Activated naive CD4-positive, alpha-beta T cell treated with anti-CD3 and anti-CD28 coated beads, Interleukin-2, amount 50 U/mL, for 72 hours (primary cell): ENCODE data around the gene FBXL20. TPM values are rescaled to one million over a fixed set of nuclear protein-coding genes. Genes with fewer than 3 reads are reported as not detected.
"Not testable (repeated sequence)": the region's sequence is repeated elsewhere in the genome, so short reads cannot be mapped to it uniquely, and the experiment has no call there.

Experiments
- ATAC-seq, 2 donors: fragments of 150-1000 bp; cut with Tn5 transposase; 2 replicates each; pipeline ENCODE4 v1.10.0; 2021; ENCODE audit warnings: mild to moderate bottlenecking in 2 of 2, moderate library complexity in 2 of 2
- DNase-seq, 2 donors: peaks; one replicate each; pipeline ENCODE4 v3.0.0; 2021 to 2022; ENCODE audit warnings: low spot score in 2 of 2
- H3K27ac Mint-ChIP-seq, 2 donors: one replicate each; pipeline ENCODE4 v1.8.0; 2022; ENCODE audit warnings: mild to moderate bottlenecking in 2 of 2, mixed read lengths in 2 of 2
- H3K36me3 Mint-ChIP-seq, 2 donors: one replicate each; pipeline ENCODE4 v1.8.0; 2022; ENCODE audit warnings: mixed read lengths in 2 of 2
- H3K9me3 Mint-ChIP-seq, 2 donors: one replicate each; pipeline ENCODE4 v1.8.0; 2022; ENCODE audit warnings: mixed read lengths in 2 of 2
- total RNA-seq, 2 donors: library from RNA; stranded (reverse); gene quantifications; one replicate each; pipeline ENCODE4 v1.2.3, GENCODE V29; 2022

FBXL20 gene
- total RNA-seq, 2 donors from 2014 or later = 19.5 to 21.5 TPM

DNA sequence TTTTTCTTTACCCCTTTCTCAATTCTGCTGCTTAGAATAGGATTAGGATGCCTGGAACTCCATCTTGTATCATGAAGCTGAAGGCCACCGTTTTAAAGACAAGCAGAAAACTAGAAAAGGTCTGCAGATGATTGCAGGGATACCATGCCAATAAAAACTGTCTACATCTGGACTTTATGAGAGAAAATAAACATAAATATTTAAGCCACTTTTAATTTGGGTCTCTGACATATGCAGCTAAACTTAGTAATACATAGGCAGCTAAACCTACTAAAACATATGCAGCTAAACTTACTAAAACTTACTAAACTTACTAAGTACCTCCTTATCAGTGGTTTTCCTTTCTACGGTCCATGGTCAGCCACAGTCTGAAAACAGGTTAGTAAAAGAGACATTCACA, 48.4 kb downstream of the FBXL20 start:
- no peak for ATAC-seq
- Mint-ChIP-seq H3K9me3 (no peaks in the 10 kb centered on the region), H3K36me3 (no peaks in the 10 kb centered on the region), H3K27ac (no peak overlapping the region)
- no peak for DNase-seq

- H3K36me3 Mint-ChIP-seq = no peaks in the 10 kb centered on the region
- no peak for DNase-seq
- no peak overlapping the region for H3K27ac Mint-ChIP-seq
- ATAC-seq = no peak
- H3K9me3 Mint-ChIP-seq = no peaks in the 10 kb centered on the region
Observed at GRCh38 chr17:39352511-39352910, 48.9 kb downstream of the FBXL20 start.

DNA sequence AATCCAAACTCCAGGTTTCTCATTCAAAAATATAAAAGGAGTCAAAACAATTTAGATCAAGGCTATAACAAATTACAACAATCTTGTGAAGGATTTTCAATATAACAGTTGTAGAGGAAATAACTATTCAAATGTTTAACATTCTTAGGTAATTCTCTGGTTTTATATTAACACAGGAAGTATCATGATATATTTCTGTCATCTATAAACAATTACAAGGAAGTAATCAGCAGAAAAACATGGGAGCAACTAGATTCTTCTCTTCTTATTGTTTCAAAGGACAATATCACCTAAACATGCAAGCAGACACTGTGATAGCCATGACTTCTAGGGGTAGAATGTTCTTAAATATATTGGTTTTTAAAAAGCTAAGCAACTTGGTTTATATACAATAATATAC, 49.9 kb downstream of the FBXL20 start:
- ATAC-seq = no peak
- Mint-ChIP-seq H3K27ac (no peak overlapping the region), H3K9me3 (no peaks in the 10 kb centered on the region), H3K36me3 (no peaks in the 10 kb centered on the region)
- DNase-seq = no peak

- no peaks in the 10 kb centered on the region for H3K9me3 Mint-ChIP-seq
- ATAC-seq (no peak), DNase-seq (no peak)
- no peaks in the 10 kb centered on the region for H3K36me3 Mint-ChIP-seq
- no peak overlapping the region for H3K27ac Mint-ChIP-seq
Observed at GRCh38 chr17:39349246-39349645, 52.2 kb downstream of the FBXL20 start.

GRCh38 chr17:39346863-39347262, 54.6 kb downstream of the FBXL20 start:
- not testable (repeated sequence) for H3K9me3 Mint-ChIP-seq, H3K36me3 Mint-ChIP-seq, H3K27ac Mint-ChIP-seq, DNase-seq, ATAC-seq

GRCh38 chr17:39341541-39341940, 59.9 kb downstream of the FBXL20 start:
- Mint-ChIP-seq H3K36me3 (no peaks in the 10 kb centered on the region), H3K27ac (no peak overlapping the region), H3K9me3 (no peaks in the 10 kb centered on the region)
- DNase-seq (no peak), ATAC-seq (no peak)

GRCh38 chr17:39340731-39341130, 60.7 kb downstream of the FBXL20 start:
- Mint-ChIP-seq H3K27ac (no peak overlapping the region), H3K36me3 (no peaks in the 10 kb centered on the region), H3K9me3 (no peaks in the 10 kb centered on the region)
- ATAC-seq (no peak), DNase-seq (no peak)

DNA sequence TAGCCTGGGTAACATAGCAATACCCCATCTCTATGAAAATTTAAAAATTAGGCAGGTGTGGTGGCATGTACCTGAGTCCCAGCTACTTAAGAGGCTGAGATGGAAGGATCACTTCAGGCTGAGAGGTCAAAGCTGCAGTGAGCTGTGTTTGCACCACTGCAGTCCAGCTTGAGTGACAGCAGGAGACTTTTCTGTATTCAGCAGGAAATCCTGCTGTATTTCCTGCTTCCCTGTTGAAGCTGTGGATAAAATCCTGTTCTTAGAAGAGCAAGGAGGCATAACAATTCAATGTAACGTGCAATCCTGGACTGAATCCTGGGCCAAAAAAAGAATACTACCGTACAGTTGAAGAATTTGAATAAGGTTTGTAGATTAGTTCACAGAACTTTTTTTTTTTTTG, 62.2 kb downstream of the FBXL20 start:
- ATAC-seq = no peak
- no peaks in the 10 kb centered on the region for H3K9me3 Mint-ChIP-seq
- no peak overlapping the region for H3K27ac Mint-ChIP-seq

DNA sequence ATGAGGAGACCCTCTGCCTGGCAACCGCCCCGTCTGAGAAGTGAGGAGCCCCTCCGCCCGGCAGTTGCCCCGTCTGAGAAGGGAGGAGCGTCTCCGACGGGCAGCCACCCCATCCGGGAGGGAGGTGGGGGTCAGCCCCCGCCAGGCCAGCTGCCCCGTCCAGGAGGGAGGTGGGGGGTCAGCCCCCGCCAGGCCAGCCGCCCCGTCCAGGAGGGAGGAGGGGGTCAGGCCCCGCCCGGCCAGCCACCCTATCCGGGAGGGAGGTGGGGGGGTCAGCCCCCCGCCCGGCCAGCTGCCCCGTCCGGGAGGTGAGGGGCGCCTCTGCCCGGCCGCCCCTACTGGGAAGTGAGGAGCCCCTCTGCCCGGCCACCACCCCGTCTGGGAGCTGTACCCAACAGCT, 63.8 kb downstream of the FBXL20 start:
- DNase-seq, ATAC-seq, H3K36me3 Mint-ChIP-seq, H3K9me3 Mint-ChIP-seq, H3K27ac Mint-ChIP-seq: not testable (repeated sequence)

More for the DNA sequence above, 62.2 kb downstream of the FBXL20 start:
- DNase-seq = no peak
- H3K36me3 Mint-ChIP-seq = no peaks in the 10 kb centered on the region

GRCh38 chr17:39335704-39336223, 65.7 kb downstream of the FBXL20 start:
- no peak overlapping the region for H3K27ac Mint-ChIP-seq
- H3K9me3 Mint-ChIP-seq = no peaks in the 10 kb centered on the region
- DNase-seq = no peak
- no peak for ATAC-seq
- no peaks in the 10 kb centered on the region for H3K36me3 Mint-ChIP-seq

- ATAC-seq, H3K9me3 Mint-ChIP-seq, H3K36me3 Mint-ChIP-seq: not testable (repeated sequence)
Observed at GRCh38 chr17:39334008-39334744, 67.2 kb downstream of the FBXL20 start.

GRCh38 chr17:39332092-39332491, 69.3 kb downstream of the FBXL20 start:
- Mint-ChIP-seq H3K27ac (no peak overlapping the region), H3K9me3 (no peaks in the 10 kb centered on the region), H3K36me3 (no peaks in the 10 kb centered on the region)
- DNase-seq (no peak), ATAC-seq (no peak)

More at GRCh38 chr17:39334008-39334744, 67.2 kb downstream of the FBXL20 start:
- not testable (repeated sequence) for H3K27ac Mint-ChIP-seq, DNase-seq

DNA sequence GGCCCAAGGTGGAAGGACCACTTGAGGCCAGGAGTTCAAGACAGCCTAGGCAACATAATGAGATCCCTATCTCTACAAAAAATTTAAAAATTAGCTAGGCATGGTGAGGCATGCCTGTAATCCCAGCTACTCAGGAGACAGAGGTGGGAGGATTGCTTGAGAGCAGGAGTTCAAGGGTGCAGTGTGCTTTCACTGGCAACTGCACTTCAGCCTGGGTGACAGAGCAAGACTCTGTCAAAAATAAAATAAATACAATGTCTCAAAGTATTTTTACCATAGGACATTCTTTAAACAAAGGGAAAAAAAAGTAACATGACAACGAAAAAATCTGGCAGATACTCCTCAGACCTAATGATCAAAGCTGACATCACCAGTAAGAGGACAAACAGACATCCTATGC, 72.6 kb downstream of the FBXL20 start:
- H3K36me3 Mint-ChIP-seq = no peaks in the 10 kb centered on the region
- no peak overlapping the region for H3K27ac Mint-ChIP-seq
- no peak for DNase-seq
- H3K9me3 Mint-ChIP-seq = no peaks in the 10 kb centered on the region
- no peak for ATAC-seq

DNA sequence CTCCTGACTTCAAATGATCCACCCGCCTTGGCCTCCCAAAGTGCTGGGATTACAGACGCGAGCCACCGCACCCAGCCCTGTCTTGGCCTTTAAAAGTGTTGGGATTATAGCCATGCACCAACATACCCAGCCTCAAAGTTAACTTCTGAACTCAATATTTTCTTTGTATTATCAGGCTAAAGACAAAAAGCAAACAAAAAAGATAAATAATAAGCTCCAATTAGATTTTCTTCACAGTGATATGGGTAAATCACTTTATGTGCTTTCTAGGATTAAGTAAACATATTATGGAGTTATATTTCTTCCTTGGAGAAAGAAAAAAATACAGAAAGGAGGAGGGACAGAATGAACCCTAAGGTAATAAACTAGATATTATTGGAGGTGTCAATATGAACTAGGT, 74.3 kb downstream of the FBXL20 start:
- no peaks in the 10 kb centered on the region for H3K36me3 Mint-ChIP-seq
- no peaks in the 10 kb centered on the region for H3K9me3 Mint-ChIP-seq
- DNase-seq = no peak
- no peak for ATAC-seq
- no peak overlapping the region for H3K27ac Mint-ChIP-seq

- ATAC-seq = no peak
- H3K36me3 Mint-ChIP-seq = no peaks in the 10 kb centered on the region
- no peak for DNase-seq
- H3K27ac Mint-ChIP-seq = peak overlapping the region in 1 of 2 donors; percentile 30
- H3K9me3 Mint-ChIP-seq = no peaks in the 10 kb centered on the region
Observed at GRCh38 chr17:39325528-39326240, 75.7 kb downstream of the FBXL20 start.

DNA sequence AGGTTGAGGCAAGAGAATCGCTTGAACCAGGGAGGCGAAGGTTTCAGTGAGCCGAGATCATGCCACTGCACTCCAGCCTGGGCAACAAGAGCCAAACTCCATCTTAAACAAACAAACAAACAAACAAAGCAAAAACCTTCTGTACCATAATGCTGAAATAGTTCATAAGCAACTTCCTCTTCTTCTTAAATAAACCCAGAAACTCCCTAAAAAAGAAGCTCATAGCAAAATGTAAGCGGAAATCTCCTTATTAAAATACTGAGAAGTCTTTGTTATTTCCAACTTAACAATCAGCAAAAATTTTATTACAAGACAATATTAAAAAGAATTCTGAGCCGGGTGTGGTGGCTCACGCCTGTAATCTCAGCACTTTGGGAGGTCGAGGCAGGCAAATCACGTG, 82.8 kb downstream of the FBXL20 start:
- DNase-seq = no peak
- ATAC-seq = no peak
- Mint-ChIP-seq H3K9me3 (no peaks in the 10 kb centered on the region), H3K36me3 (no peaks in the 10 kb centered on the region), H3K27ac (no peak overlapping the region)

- Mint-ChIP-seq H3K27ac (no peak overlapping the region), H3K36me3 (no peaks in the 10 kb centered on the region)
- ATAC-seq = no peak
Observed at GRCh38 chr17:39306509-39307212, 94.8 kb downstream of the FBXL20 start.

More at GRCh38 chr17:39306509-39307212, 94.8 kb downstream of the FBXL20 start:
- DNase-seq = no peak
- H3K9me3 Mint-ChIP-seq = no peaks in the 10 kb centered on the region
